Activated CD8-positive, alpha-beta T cell treated with anti-CD3 and anti-CD28 coated beads for 36 hours (primary cell): ENCODE data around the gene AMT. TPM values are rescaled to one million over a fixed set of nuclear protein-coding genes. Genes with fewer than 3 reads are reported as not detected.
A peak's percentile ranks its signal among the peaks of the same experiment; 100 is the strongest.

Source experiments
- ATAC-seq: fragments of 200-7000 bp; cut with Tn5 transposase; one replicate; pipeline ENCODE4 v1.10.0; 2021; ENCODE audit warnings: mild to moderate bottlenecking, moderate library complexity
- CTCF ChIA-PET: fragments of 350-600 bp; sonication (Branson Sonifier 250); formaldehyde crosslinking; loops from one replicate; lab custom pipeline; 2021; ENCODE audit warnings: antibody characterized with exemption; lab: Charles Lee
- POLR2A ChIA-PET: fragments of 350-600 bp; sonication (Branson Sonifier 250); formaldehyde crosslinking; loops from one replicate; lab custom pipeline; 2021; ENCODE audit warnings: antibody characterized with exemption; lab: Charles Lee
- DNase-seq: peaks from one replicate; pipeline ENCODE4 v3.0.0-alpha.2; 2020
- H3K27ac Mint-ChIP-seq: one replicate; pipeline ENCODE4 v1.8.0; 2021; ENCODE audit warnings: mild to moderate bottlenecking, mixed read lengths
- H3K27me3 Mint-ChIP-seq: one replicate; pipeline ENCODE4 v1.8.0; 2021; ENCODE audit warnings: mixed read lengths
- H3K36me3 Mint-ChIP-seq: one replicate; pipeline ENCODE4 v1.8.0; 2021; ENCODE audit warnings: low read depth, mixed read lengths
- H3K4me1 Mint-ChIP-seq: one replicate; pipeline ENCODE4 v1.8.0; 2021; ENCODE audit warnings: low read depth, mixed read lengths
- H3K4me3 Mint-ChIP-seq: one replicate; pipeline ENCODE4 v1.8.0; 2021; ENCODE audit warnings: mild to moderate bottlenecking, moderate library complexity, mixed read lengths
- H3K9me3 Mint-ChIP-seq: one replicate; pipeline ENCODE4 v1.8.0; 2021; ENCODE audit warnings: mixed read lengths
- intact Hi-C: fragments of 100-400 bp; cut with micrococcal nuclease; formaldehyde crosslinking; loops from one replicate; pipeline ENCODE4 v1.10.0; 2022
- total RNA-seq, 2 experiments: library from RNA; stranded (reverse); gene quantifications; one replicate each; pipeline ENCODE4 v1.2.3, GENCODE V29; 2021
- TF ChIP-seq, protein P1 (sequence below): fragments of 200-600 bp; IDR thresholded peaks from one replicate; pipeline ENCODE4 v1.8.0; 2022; ENCODE audit warnings: antibody characterized with exemption, mild to moderate bottlenecking

Gene AMT
- total RNA-seq, 2 experiments from 2014 or later = 2.5 to 4.4 TPM

DNA sequence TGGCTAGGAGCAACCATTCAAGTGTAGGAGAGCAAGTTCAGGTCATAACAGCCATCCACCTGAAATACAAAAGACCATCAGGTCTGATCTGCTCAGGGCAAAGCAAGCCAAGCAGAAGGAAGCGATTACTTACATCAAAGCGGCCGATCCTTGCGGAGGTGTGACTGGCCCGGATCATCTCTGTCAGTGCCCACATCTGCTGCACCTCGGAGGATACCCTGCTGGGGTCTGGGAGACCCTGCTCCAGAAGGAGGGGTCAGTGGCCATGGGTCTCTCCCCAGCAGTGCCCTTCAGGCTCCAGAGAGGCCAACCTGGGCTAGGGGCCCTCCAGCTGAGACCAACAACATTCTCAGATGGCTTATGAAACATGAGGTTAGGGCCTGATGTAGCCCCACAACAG is 2.5 kb upstream of the AMT start:
- intact Hi-C loops = no loop called here
- H3K4me1 Mint-ChIP-seq = peaks cover 39% of the 10 kb centered on the region
- no peaks in the 10 kb centered on the region for H3K27me3 Mint-ChIP-seq
- CTCF ChIA-PET = interaction anchor here (1.3 to 1.4 kb wide), 2 partner anchors 9 to 24 kb away, joined by 4 to 6 read pairs; no protein-coding TSS in a partner anchor
- DNase-seq (no peak), ATAC-seq (no peak)
- H3K36me3 Mint-ChIP-seq = peaks cover 6% of the 10 kb centered on the region
- POLR2A ChIA-PET = interaction anchor here (2.6 kb wide), 1 partner anchor 13 kb away, joined by 10 read pairs; the partner anchor contains the start of genes RHOA and TCTA
- no peaks in the 10 kb centered on the region for H3K9me3 Mint-ChIP-seq
- no peak overlapping the region for H3K27ac Mint-ChIP-seq
- no peak overlapping the region for H3K4me3 Mint-ChIP-seq
- TF ChIP-seq, protein P1, sequence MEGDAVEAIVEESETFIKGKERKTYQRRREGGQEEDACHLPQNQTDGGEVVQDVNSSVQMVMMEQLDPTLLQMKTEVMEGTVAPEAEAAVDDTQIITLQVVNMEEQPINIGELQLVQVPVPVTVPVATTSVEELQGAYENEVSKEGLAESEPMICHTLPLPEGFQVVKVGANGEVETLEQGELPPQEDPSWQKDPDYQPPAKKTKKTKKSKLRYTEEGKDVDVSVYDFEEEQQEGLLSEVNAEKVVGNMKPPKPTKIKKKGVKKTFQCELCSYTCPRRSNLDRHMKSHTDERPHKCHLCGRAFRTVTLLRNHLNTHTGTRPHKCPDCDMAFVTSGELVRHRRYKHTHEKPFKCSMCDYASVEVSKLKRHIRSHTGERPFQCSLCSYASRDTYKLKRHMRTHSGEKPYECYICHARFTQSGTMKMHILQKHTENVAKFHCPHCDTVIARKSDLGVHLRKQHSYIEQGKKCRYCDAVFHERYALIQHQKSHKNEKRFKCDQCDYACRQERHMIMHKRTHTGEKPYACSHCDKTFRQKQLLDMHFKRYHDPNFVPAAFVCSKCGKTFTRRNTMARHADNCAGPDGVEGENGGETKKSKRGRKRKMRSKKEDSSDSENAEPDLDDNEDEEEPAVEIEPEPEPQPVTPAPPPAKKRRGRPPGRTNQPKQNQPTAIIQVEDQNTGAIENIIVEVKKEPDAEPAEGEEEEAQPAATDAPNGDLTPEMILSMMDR = no peak

DNA sequence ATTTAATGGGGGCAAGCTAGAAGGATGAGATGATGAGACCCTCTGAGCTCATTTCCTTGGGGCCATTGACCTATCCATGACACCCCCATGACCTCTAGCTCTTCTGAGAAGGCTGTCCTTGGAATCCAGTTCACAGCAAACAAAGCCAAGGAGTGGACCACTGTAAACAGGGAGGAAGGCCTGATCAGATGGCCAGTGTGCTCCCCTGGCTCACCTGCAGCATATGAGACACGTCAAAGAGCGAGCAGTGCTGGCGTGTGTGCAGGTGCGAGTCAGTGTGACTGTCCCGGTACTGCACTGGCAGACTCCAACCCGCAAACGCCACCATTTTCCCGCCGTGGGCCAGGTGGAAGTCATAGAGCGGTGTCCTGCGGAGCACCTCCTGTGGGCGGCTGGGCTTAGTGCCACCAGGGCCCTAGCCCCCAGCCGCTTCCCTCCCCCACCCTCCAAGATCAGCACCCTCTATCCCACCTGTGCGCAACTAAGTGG is 339 bp downstream of the AMT start:
- H3K4me3 Mint-ChIP-seq = peak overlapping the region; percentile 27
- H3K4me1 Mint-ChIP-seq = peaks cover 43% of the 10 kb centered on the region
- no peak overlapping the region for H3K27ac Mint-ChIP-seq
- peaks cover 16% of the 10 kb centered on the region for H3K36me3 Mint-ChIP-seq
- TF ChIP-seq, protein P1 = no peak
- no peaks in the 10 kb centered on the region for H3K27me3 Mint-ChIP-seq
- no peak for DNase-seq
- ATAC-seq = no peak
- intact Hi-C loops = no loop called here
- CTCF ChIA-PET = interaction anchor here (1.0 kb wide), 1 partner anchor 251 kb away, joined by 3 read pairs; the partner anchor contains the start of gene KLHDC8B
- POLR2A ChIA-PET = interaction anchor here (1.1 to 3.0 kb wide), 5 partner anchors 8 to 82 kb away, joined by 3 to 18 read pairs (median 4); partner anchors contain the start of genes RHOA, TCTA and USP4
- H3K9me3 Mint-ChIP-seq = no peaks in the 10 kb centered on the region

DNA sequence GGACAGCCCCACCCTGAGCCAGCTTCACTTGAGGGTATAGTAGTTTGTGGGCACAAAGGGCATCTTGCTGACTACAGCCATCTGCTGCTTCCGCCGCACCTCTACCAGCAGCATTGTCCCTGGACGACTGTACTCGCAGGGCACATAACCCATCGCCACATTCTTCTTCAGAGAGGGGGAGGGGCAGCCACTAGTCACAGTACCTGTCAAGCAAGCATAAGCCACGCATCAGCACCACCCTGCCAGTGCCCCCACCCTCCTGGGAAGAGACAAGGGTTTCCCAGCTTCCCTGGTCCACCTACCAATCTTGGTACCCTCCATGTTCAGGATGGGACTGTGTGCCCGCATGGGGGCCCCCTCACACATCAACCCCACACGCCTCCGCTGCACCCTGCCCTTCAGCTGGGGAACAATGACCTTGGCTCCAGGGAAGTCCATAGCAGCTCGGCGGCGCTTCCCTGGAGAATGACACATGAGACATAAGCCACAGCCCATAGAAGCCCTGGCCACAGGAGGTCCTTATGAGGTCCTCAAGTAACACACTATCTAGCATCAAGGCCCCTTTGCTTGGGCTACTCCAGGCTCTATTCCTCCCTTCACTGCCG is 4.7 kb downstream of the AMT start:
- Mint-ChIP-seq H3K36me3 (peaks cover 43% of the 10 kb centered on the region), H3K4me3 (no peak overlapping the region), H3K27ac (peak overlapping the region; percentile 98), H3K27me3 (no peaks in the 10 kb centered on the region), H3K4me1 (peaks cover 73% of the 10 kb centered on the region), H3K9me3 (no peaks in the 10 kb centered on the region)
- TF ChIP-seq, protein P1 = no peak
- no peak for ATAC-seq
- intact Hi-C loops = no loop called here
- DNase-seq = no peak
- CTCF ChIA-PET = interaction anchor here (1.3 to 4.2 kb wide), 3 partner anchors 12 to 32 kb away, joined by 3 to 23 read pairs (median 23); partner anchors contain the start of gene NICN1
- POLR2A ChIA-PET = interaction anchor here (0.8 to 2.2 kb wide), 4 partner anchors 10 to 57 kb away, joined by 3 to 9 read pairs (median 5); partner anchors contain the start of gene NICN1

DNA sequence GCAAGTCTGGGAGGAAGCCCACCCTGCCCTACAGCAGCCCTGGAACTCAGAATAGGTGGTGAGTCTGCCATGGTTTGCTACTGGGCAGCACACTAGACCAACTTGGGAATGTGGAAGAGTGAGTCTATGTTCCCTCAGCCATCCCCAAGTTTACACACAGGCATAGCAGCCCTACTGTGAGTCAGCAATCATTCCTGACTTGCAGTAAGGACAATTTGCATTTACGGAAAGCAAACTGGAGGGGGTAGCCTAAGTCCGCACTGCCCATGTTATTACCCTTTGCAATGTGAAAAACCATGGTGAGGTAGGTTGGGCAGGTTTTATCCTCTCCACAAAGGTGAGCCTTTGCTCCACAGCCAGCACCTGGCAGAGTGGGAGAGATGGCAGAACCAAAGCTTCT is 5.4 kb downstream of the AMT start:
- ATAC-seq (no peak), DNase-seq (no peak)
- Mint-ChIP-seq H3K27me3 (no peaks in the 10 kb centered on the region), H3K4me3 (no peak overlapping the region), H3K36me3 (peaks cover 43% of the 10 kb centered on the region), H3K27ac (peak overlapping the region; percentile 98), H3K4me1 (peaks cover 70% of the 10 kb centered on the region), H3K9me3 (no peaks in the 10 kb centered on the region)
- CTCF ChIA-PET = interaction anchor here (0.6 to 4.2 kb wide), 6 partner anchors 9 to 53 kb away, joined by 3 to 23 read pairs (median 3); partner anchors contain the start of genes DAG1 and NICN1
- TF ChIP-seq, protein P1 = no peak
- POLR2A ChIA-PET = interaction anchor here (0.7 to 2.6 kb wide), 10 partner anchors 9 to 186 kb away, joined by 3 to 15 read pairs (median 5); partner anchors contain the start of genes DAG1, NICN1 and USP4
- intact Hi-C loops = no loop called here
